Peyer's patch (tissue), 4 donors: ENCODE data around the gene CREB3L2.

Experiments used
- CTCF ChIP-seq, 6 experiments: fragments of 450-650 bp in 4 of 6; fragments of 200-600 bp in 2 of 6; sonication (generic) in 1 of 6; IDR thresholded peaks; one replicate each; pipeline ENCODE4 v1.5.1; 2017 to 2019; ENCODE audit warnings: antibody characterized with exemption in 6 of 6, mild to moderate bottlenecking in 3 of 6, moderate library complexity in 1 of 6
- POLR2A ChIP-seq, 2 donors: fragments of 450-650 bp; IDR thresholded peaks; one replicate each; pipeline ENCODE4 v1.5.1; 2017; ENCODE audit warnings: antibody characterized with exemption in 2 of 2, mild to moderate bottlenecking in 2 of 2, moderate library complexity in 2 of 2

GRCh38 chr7:137838706-137839315 is 163.1 kb downstream of the CREB3L2 start:
- no peak for TF ChIP-seq CTCF (IDR thresholded peaks at IDR 0.05)
- no peak for TF ChIP-seq POLR2A (IDR thresholded peaks at IDR 0.05)
